ENCODE data around the gene PDIA5.
A peak's percentile ranks its signal among the peaks of the same experiment; 100 is the strongest.

The PDIA5 gene

DNA sequence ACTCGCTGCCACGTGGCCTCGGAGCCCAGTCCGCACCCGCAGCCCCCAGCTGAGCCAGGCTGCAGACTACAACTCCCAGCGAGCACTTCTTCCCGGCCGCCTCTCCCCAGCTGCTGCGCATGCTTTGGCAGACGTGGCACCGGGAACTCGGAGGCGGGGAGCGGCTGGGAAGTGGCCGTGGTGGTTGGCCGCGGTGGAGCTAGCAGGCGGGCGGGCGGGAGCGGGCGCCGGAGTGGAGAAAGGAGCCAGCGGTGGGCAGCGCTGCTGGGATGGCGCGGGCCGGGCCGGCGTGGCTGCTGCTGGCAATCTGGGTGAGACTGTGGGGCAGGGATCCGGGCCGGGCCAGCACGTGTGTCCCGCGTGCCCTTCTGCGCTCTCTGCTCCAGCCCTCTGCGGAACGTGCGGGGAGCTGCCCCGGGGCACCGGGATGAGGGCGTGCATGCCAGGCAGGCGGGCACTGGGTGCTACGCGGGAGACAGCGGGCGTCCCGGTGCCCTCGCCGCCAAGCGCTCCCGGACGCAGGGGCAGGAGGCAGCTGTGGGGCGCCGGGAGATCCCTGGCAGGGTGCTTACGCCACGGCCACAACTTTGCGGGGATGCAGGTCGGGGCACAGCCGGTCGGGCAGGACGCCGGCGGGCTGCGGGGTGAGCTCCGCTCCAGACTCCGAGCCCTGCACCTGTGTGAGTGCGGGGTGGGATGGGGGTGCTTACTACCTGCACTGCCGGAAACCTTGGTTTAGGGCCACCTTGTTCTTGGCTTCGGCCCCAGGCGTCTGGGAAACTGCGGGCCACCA, at the start of gene PDIA5:
Gene PDIA5, plus strand, starts transcription at position 130 of the 793 bp plus-strand sequence. Its CDS starts 140 bp downstream, at position 270.
- no peak for DNase-seq (ENCODE audit: low read depth, low spot score)
- H3K9ac ChIP-seq (ENCODE audit: insufficient read length), result peak within 1 kb of the TSS; percentile 87
- H3K9me3 ChIP-seq (ENCODE audit: low read depth, low read length), result no peaks in the 10 kb centered on the region
- 0 out of 2 replicates have a peak within 1 kb of the TSS, but pooled peaks have one; percentile 9 for H3K27ac ChIP-seq
- TF ChIP-seq FOXP2 (optimal IDR thresholded peaks at IDR 0.05; ENCODE audit: control extremely low read depth, extremely low read length, insufficient read depth) (no peak), POLR2AphosphoS5 (IDR thresholded peaks at IDR 0.05; ENCODE audit: borderline replicate concordance, low read depth, low read length) (peak; percentile 95)
- no peaks in the 10 kb centered on the region for H3K36me3 ChIP-seq (ENCODE audit: insufficient read depth, low read length)
- H3K4me3 ChIP-seq, result peak within 1 kb of the TSS; percentile 96

DNA sequence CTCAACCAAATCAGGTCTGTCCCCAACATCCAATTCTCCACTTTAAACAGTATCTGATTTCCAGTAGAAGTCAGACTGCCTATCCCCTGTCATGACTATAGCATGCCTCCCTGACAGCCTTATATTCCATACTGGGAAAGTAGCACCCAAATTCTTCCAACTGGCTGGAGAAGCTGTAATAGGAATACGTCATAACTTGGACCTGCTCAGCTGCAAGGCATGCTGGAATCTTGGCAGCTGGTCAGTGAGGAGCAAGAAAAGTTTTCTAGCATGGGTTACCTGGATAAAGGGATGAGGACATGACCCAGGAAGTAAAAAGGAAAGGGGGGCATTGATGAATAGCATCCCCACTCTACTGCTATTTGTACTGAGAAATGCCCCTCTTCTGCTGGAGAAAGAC, 48.1 kb upstream of the PDIA5 start:
- TF ChIP-seq POLR2AphosphoS5 (IDR thresholded peaks at IDR 0.05; ENCODE audit: borderline replicate concordance, low read depth, low read length) (no peak), EZH2 (IDR thresholded peaks at IDR 0.05) (no peak), FOXP2 (optimal IDR thresholded peaks at IDR 0.05; ENCODE audit: control extremely low read depth, extremely low read length, insufficient read depth) (no peak)
- H3K9ac ChIP-seq (ENCODE audit: insufficient read length), result no peak overlapping the region
- H3K27ac ChIP-seq, result no peak overlapping the region
- no peaks in the 10 kb centered on the region for H3K9me3 ChIP-seq (ENCODE audit: low read depth, low read length)
- no peak for DNase-seq (ENCODE audit: low read depth, low spot score)
- H3K36me3 ChIP-seq (ENCODE audit: insufficient read depth, low read length), result peaks cover 79% of the 10 kb centered on the region
- H3K4me3 ChIP-seq, result no peak overlapping the region

DNA sequence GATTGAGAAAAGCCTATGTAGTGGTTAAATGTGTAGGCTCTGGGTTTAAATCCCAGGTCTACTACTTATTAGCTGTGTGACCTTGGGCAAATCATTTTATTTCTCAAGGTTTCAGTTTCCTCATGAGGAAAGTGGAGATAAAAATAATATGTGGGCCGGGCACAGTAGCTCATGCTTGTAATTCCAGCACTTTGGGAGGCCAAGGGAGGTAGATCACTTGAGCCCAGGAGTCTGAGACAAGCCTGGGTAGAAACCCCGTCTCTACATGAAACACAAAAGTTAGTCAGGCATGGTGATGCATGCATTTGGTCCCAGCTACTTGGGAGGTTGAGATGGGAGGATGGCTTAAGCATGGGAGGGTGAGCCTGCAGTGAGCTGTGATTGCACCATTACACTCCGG, 47.7 kb upstream of the PDIA5 start:
- TF ChIP-seq EZH2 (IDR thresholded peaks at IDR 0.05), result no peak
- TF ChIP-seq POLR2AphosphoS5 (IDR thresholded peaks at IDR 0.05; ENCODE audit: borderline replicate concordance, low read depth, low read length), result no peak
- no peak for TF ChIP-seq FOXP2 (optimal IDR thresholded peaks at IDR 0.05; ENCODE audit: control extremely low read depth, extremely low read length, insufficient read depth)
- Histone ChIP-seq H3K9ac (ENCODE audit: insufficient read length) (no peak overlapping the region), H3K4me3 (no peak overlapping the region), H3K9me3 (ENCODE audit: low read depth, low read length) (no peaks in the 10 kb centered on the region), H3K36me3 (ENCODE audit: insufficient read depth, low read length) (peaks cover 79% of the 10 kb centered on the region), H3K27ac (no peak overlapping the region)
- no peak for DNase-seq (ENCODE audit: low read depth, low spot score)

GRCh38 chr3:123019591-123019990, 47.2 kb upstream of the PDIA5 start:
- H3K27ac ChIP-seq, result no peak overlapping the region

DNA sequence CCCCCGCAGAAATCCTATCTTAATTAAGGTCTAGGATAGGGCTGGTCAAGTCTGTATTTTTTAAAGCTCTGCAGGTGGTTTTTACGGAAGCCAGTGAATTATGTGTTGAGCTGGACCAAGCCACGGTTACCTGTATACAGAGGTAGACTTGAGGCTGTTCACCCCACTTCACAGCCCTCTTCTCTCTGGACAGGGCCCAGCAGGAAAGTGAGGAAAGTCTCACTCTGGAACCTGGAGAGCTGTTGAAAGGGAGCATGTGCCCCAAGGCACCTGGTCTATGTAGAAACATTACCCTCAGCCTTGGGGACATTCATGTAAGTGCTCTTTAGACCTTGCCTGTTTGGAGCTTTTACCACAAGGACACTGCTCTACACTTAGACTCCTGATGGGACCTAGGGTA, 46.1 kb upstream of the PDIA5 start:
- no peak for DNase-seq (ENCODE audit: low read depth, low spot score)
- TF ChIP-seq POLR2AphosphoS5 (IDR thresholded peaks at IDR 0.05; ENCODE audit: borderline replicate concordance, low read depth, low read length) (no peak), FOXP2 (optimal IDR thresholded peaks at IDR 0.05; ENCODE audit: control extremely low read depth, extremely low read length, insufficient read depth) (no peak), EZH2 (IDR thresholded peaks at IDR 0.05) (no peak)
- Histone ChIP-seq H3K4me3 (no peak overlapping the region), H3K36me3 (ENCODE audit: insufficient read depth, low read length) (peaks cover 79% of the 10 kb centered on the region), H3K27ac (no peak overlapping the region), H3K9me3 (ENCODE audit: low read depth, low read length) (no peaks in the 10 kb centered on the region), H3K9ac (ENCODE audit: insufficient read length) (no peak overlapping the region)

More at GRCh38 chr3:123019591-123019990, 47.2 kb upstream of the PDIA5 start:
- Histone ChIP-seq H3K9ac (ENCODE audit: insufficient read length) (no peak overlapping the region), H3K36me3 (ENCODE audit: insufficient read depth, low read length) (peaks cover 79% of the 10 kb centered on the region), H3K9me3 (ENCODE audit: low read depth, low read length) (no peaks in the 10 kb centered on the region), H3K4me3 (no peak overlapping the region)
- TF ChIP-seq FOXP2 (optimal IDR thresholded peaks at IDR 0.05; ENCODE audit: control extremely low read depth, extremely low read length, insufficient read depth) (no peak), EZH2 (IDR thresholded peaks at IDR 0.05) (no peak), POLR2AphosphoS5 (IDR thresholded peaks at IDR 0.05; ENCODE audit: borderline replicate concordance, low read depth, low read length) (no peak)
- DNase-seq (ENCODE audit: low read depth, low spot score), result no peak

GRCh38 chr3:123021388-123021787, 45.4 kb upstream of the PDIA5 start:
- Histone ChIP-seq H3K4me3 (0 out of 2 replicates have a peak overlapping the region, but pooled peaks have one; percentile 1), H3K27ac (0 out of 2 replicates have a peak overlapping the region, but pooled peaks have one; percentile 0), H3K9ac (ENCODE audit: insufficient read length) (no peak overlapping the region), H3K36me3 (ENCODE audit: insufficient read depth, low read length) (peaks cover 79% of the 10 kb centered on the region), H3K9me3 (ENCODE audit: low read depth, low read length) (no peaks in the 10 kb centered on the region)
- TF ChIP-seq POLR2AphosphoS5 (IDR thresholded peaks at IDR 0.05; ENCODE audit: borderline replicate concordance, low read depth, low read length) (no peak), FOXP2 (optimal IDR thresholded peaks at IDR 0.05; ENCODE audit: control extremely low read depth, extremely low read length, insufficient read depth) (no peak), EZH2 (IDR thresholded peaks at IDR 0.05) (no peak)
- no peak for DNase-seq (ENCODE audit: low read depth, low spot score)

DNA sequence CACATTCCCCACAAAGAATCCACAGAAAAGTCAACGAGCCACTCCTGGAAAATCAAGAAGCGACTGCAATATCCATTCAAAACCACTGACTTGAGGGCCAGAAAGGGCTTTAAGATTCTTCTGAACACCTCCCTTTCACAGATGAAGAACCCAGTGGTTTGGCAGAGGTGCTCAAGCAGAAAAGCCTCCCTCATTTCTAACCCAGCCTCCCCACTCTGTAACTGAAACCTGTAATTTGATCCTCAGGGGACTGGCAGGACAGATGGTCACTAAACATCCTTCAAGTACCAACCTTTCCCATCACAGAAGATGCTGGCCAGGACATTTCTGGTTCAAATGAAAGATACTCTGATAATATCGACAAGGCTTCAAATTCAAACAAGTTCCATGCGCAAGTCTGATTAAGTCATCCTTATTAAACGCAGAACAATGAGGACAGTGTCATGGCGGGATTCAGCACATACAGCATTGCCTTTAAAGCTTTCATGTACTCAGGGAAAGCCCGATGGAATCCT, 44.8 kb upstream of the PDIA5 start:
- no peak for DNase-seq (ENCODE audit: low read depth, low spot score)
- TF ChIP-seq FOXP2 (optimal IDR thresholded peaks at IDR 0.05; ENCODE audit: control extremely low read depth, extremely low read length, insufficient read depth), result no peak
- TF ChIP-seq POLR2AphosphoS5 (IDR thresholded peaks at IDR 0.05; ENCODE audit: borderline replicate concordance, low read depth, low read length), result no peak
- no peak for TF ChIP-seq EZH2 (IDR thresholded peaks at IDR 0.05)
- H3K9me3 ChIP-seq (ENCODE audit: low read depth, low read length), result no peaks in the 10 kb centered on the region
- no peak overlapping the region for H3K4me3 ChIP-seq
- H3K36me3 ChIP-seq (ENCODE audit: insufficient read depth, low read length), result peaks cover 79% of the 10 kb centered on the region
- no peak overlapping the region for H3K9ac ChIP-seq (ENCODE audit: insufficient read length)
- 0 out of 2 replicates have a peak overlapping the region, but pooled peaks have one; percentile 5 for H3K27ac ChIP-seq

- no peaks in the 10 kb centered on the region for H3K9me3 ChIP-seq (ENCODE audit: low read depth, low read length)
- H3K36me3 ChIP-seq (ENCODE audit: insufficient read depth, low read length), result peaks cover 68% of the 10 kb centered on the region
- no peak overlapping the region for H3K27ac ChIP-seq
- H3K9ac ChIP-seq (ENCODE audit: insufficient read length), result no peak overlapping the region
- 0 out of 2 replicates have a peak overlapping the region, but pooled peaks have one; percentile 7 for H3K4me3 ChIP-seq
- TF ChIP-seq POLR2AphosphoS5 (IDR thresholded peaks at IDR 0.05; ENCODE audit: borderline replicate concordance, low read depth, low read length) (no peak), EZH2 (IDR thresholded peaks at IDR 0.05) (no peak), FOXP2 (optimal IDR thresholded peaks at IDR 0.05; ENCODE audit: control extremely low read depth, extremely low read length, insufficient read depth) (no peak)
- no peak for DNase-seq (ENCODE audit: low read depth, low spot score)
These were observed 42.8 kb upstream of the PDIA5 start for GRCh38 chr3:123024056-123024455.

All from SK-N-MC (cell line).